Central memory CD8-positive, alpha-beta T cell (primary cell): ENCODE results near the gene SMARCE1.
A peak's percentile ranks its signal among the peaks of the same experiment; 100 is the strongest.

Experiments
- ATAC-seq: fragments of 150-1000 bp; cut with Tn5 transposase; replicated peaks from 2 replicates; pipeline ENCODE4 v1.10.0; 2022; ENCODE audit warnings: mild to moderate bottlenecking, moderate FRiP score, moderate number of reproducible peaks; ENCODE audit not compliant: poor library complexity, severe bottlenecking; ENCODE audit errors: extremely low read depth
- DNase-seq, 2 donors: peaks; one replicate each; pipeline ENCODE4 v3.0.0; 2021; ENCODE audit warnings: low spot score in 2 of 2
- H3K27ac Mint-ChIP-seq: one replicate; pipeline ENCODE4 v1.8.0; 2022; ENCODE audit warnings: low read depth, mild to moderate bottlenecking, moderate library complexity, mixed read lengths
- H3K27me3 Mint-ChIP-seq: one replicate; pipeline ENCODE4 v1.8.0; 2022; ENCODE audit warnings: mixed read lengths
- H3K36me3 Mint-ChIP-seq: one replicate; pipeline ENCODE4 v1.8.0; 2022; ENCODE audit warnings: mild to moderate bottlenecking, moderate library complexity, mixed read lengths; ENCODE audit not compliant: insufficient read depth
- H3K4me1 Mint-ChIP-seq: one replicate; pipeline ENCODE4 v1.8.0; 2022; ENCODE audit warnings: mixed read lengths
- H3K4me3 Mint-ChIP-seq: one replicate; pipeline ENCODE4 v1.8.0; 2022; ENCODE audit warnings: mild to moderate bottlenecking, moderate library complexity, mixed read lengths
- H3K9me3 Mint-ChIP-seq: one replicate; pipeline ENCODE4 v1.8.0; 2022; ENCODE audit warnings: mixed read lengths

Gene SMARCE1

DNA sequence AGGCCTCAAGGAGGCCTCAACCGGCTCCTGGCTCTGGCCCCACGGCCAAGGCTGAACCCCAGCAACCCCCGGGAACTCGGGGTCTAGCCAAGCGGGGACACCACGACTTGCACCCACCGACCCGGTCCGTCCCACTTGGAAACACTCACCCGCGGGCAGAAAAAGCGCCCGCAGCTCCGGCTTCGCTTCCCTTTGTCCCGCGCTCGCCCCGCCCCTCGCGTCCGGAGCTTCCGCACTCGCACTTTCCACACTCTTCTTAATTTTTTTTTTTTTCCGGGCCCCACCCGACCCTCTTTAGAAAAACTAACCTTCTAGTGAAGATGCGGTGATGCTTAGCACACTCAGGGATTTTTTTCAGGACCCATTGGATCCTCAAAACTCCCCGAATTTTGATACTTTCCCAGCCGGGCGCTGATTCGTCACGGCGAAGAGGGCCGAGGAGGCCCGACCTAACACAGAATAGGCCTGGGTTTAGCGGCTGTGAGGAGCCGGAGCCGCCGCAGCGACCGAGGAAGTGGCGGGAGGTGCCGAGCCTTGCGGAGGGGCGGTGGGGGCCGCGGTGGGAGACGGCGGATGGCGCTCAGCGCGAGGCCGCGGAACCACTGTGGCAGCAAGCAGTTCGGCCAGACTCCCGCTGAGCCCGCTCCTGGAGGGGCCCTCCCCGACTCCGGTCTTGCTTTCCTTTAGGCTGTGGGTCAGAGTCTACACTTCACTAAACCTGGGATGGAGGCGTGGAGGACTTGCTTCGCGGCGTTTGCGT lies at the start of gene SMARCE1:
Gene SMARCE1, minus strand, starts transcription at position 195 of the 760 bp plus-strand sequence. CDS start 2,016 bp downstream, outside the sequence.
- Mint-ChIP-seq H3K4me1 (peaks cover 39% of the 10 kb centered on the region), H3K27ac (peak within 1 kb of the TSS; percentile 100), H3K27me3 (no peaks in the 10 kb centered on the region), H3K9me3 (no peaks in the 10 kb centered on the region), H3K4me3 (peak within 1 kb of the TSS; percentile 97), H3K36me3 (peaks cover 38% of the 10 kb centered on the region)
- ATAC-seq (peak; percentile 72), DNase-seq (peak; percentile 70 to 71)

DNA sequence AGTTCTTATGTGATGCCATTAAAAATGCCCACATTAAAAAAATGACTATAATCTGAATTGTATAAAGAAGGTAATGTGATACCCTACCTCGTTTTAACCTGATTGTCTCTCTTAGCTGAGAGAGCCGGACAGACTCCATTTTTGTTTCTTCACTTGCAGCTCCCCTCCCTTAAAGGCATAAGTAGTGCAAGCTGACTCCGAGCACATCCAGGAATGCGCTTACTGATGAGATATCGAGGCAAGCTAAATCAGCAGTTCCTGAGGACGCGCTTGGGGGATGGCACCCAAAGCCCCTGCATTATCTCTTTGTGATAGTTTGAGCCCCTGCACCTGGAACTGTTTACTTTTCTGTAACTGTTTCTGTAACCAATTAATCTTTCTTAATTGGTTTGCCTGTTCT lies 49.7 kb upstream of the SMARCE1 start:
- H3K9me3 Mint-ChIP-seq: no peaks in the 10 kb centered on the region
- no peak for ATAC-seq
- no peaks in the 10 kb centered on the region for H3K4me1 Mint-ChIP-seq
- peaks cover 65% of the 10 kb centered on the region for H3K27me3 Mint-ChIP-seq
- H3K4me3 Mint-ChIP-seq: no peak overlapping the region
- H3K36me3 Mint-ChIP-seq: no peaks in the 10 kb centered on the region
- no peak for DNase-seq
- no peak overlapping the region for H3K27ac Mint-ChIP-seq

DNA sequence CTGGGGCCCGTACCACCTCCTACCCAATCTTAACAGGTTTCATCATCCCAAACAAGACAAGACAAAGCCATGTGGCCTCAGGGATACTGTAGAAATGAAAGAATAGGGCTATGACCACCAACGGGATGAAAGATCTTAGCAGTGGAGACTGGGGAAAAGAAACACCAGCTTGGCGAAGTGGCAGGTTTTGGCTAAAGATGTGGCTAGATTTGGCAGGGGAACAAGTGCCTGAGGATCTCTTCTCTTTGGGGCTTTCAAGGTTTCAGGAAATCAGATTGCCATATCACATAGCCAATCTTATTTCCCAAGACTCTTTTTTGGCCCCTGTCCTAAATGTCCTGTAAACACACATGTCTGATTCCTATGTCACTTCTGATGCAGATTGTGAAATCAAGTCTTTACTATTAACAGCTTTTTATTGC lies 49.0 kb upstream of the SMARCE1 start:
- Mint-ChIP-seq H3K9me3 (no peaks in the 10 kb centered on the region), H3K36me3 (no peaks in the 10 kb centered on the region), H3K4me3 (no peak overlapping the region), H3K27me3 (peaks cover 72% of the 10 kb centered on the region), H3K27ac (no peak overlapping the region), H3K4me1 (no peaks in the 10 kb centered on the region)
- ATAC-seq (no peak), DNase-seq (no peak)

DNA sequence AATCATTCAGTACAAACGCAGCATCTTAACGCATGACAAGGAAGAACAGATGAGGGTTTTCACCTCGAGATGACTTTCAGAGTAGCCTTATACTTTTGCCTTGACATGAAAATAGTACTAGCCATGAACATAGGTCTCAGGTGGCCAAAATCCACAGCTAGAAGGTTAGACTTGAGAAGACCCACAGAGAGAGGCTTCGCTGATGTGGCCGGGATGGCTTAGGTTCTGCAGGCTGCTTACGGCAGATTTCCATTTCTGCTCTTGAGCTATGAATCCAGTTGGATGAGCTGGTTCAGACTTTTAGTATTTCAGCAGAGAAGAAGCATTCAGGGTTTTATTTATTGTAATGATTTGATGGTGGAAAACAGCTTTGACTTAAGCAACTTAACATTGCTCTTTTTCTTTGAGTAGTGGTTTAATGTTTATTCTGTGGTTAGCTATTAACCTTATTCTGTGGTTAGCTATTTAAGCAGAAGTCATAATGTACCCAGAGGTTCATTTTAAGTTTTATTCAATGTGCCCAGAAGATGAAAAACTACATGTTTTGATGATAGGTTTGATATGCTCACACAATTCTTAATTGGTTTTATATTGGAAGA lies 48.4 kb upstream of the SMARCE1 start:
- DNase-seq: no peak
- ATAC-seq: no peak
- Mint-ChIP-seq H3K27me3 (peaks cover 79% of the 10 kb centered on the region), H3K9me3 (no peaks in the 10 kb centered on the region), H3K4me3 (no peak overlapping the region), H3K36me3 (no peaks in the 10 kb centered on the region), H3K27ac (no peak overlapping the region), H3K4me1 (no peaks in the 10 kb centered on the region)

GRCh38 chr17:40694584-40694983 lies 47.0 kb upstream of the SMARCE1 start:
- no peaks in the 10 kb centered on the region for H3K4me1 Mint-ChIP-seq
- H3K36me3 Mint-ChIP-seq: no peaks in the 10 kb centered on the region
- ATAC-seq (no peak), DNase-seq (no peak)
- no peak overlapping the region for H3K27ac Mint-ChIP-seq
- H3K27me3 Mint-ChIP-seq: peaks cover 82% of the 10 kb centered on the region
- H3K4me3 Mint-ChIP-seq: no peak overlapping the region
- H3K9me3 Mint-ChIP-seq: no peaks in the 10 kb centered on the region

DNA sequence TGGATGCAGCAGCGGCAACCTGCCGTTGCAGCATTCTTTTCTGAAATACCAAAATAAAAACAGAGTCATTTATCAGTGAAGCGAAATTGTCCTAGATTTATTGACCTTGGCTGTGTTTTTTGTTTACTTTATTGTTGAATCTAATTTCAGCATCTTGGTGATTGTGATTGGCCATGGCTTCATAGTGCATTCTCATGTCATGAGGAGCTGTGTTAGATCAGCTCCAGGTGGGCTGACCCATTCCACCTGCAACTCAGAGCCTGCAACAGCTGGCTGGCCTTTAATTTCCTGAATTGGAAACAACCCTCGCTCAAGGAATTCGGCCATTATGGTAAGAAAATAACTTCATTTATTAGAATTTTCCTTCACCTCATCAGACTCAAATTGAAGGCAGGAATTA lies 39.5 kb upstream of the SMARCE1 start:
- no peak for DNase-seq
- Mint-ChIP-seq H3K4me1 (no peaks in the 10 kb centered on the region), H3K27ac (no peak overlapping the region), H3K9me3 (no peaks in the 10 kb centered on the region), H3K36me3 (no peaks in the 10 kb centered on the region), H3K4me3 (no peak overlapping the region), H3K27me3 (peaks cover 17% of the 10 kb centered on the region)
- ATAC-seq: no peak

DNA sequence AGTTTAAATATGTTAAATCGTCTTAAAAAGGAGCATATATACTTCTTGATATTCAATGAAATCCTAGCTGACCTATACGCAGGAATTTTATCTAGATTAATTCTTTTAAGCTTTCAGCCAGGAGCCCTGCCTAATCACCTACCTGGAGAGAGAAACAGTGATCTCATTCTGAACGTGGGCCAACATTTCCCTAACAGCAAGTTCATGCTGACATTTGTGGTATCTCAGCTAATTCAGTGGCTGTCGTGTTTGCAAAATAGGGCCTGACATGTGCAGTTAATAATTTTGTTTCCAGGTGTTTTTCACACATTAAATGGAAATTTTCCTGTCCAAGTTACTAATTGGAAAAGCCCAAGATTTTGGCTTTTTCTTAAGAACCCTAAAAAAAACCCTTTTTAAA lies 38.6 kb upstream of the SMARCE1 start:
- no peaks in the 10 kb centered on the region for H3K9me3 Mint-ChIP-seq
- no peak overlapping the region for H3K27ac Mint-ChIP-seq
- no peak overlapping the region for H3K4me3 Mint-ChIP-seq
- H3K4me1 Mint-ChIP-seq: no peaks in the 10 kb centered on the region
- ATAC-seq (no peak), DNase-seq (no peak)
- H3K27me3 Mint-ChIP-seq: peaks cover 17% of the 10 kb centered on the region
- H3K36me3 Mint-ChIP-seq: no peaks in the 10 kb centered on the region

DNA sequence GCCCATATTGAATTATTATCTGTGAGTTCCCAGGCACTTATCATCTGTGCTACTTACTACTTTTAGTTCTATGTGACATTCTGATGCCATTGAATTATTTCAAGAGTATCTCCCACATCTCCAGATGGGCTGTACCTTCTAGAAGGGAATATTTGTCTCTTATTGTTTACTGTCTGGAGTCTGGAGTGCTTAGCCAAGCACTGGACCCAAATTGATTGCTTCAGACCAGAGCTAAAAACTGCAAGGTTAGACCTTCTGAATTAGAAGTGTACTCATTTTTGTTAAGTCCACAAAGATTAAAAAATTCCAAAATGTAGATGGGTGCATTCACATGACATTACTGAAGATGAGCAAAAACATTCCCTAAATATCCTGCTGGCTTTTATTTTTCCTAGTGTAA lies 33.4 kb upstream of the SMARCE1 start:
- Mint-ChIP-seq H3K27me3 (peaks cover 59% of the 10 kb centered on the region), H3K36me3 (no peaks in the 10 kb centered on the region), H3K4me3 (no peak overlapping the region), H3K27ac (no peak overlapping the region), H3K9me3 (no peaks in the 10 kb centered on the region), H3K4me1 (no peaks in the 10 kb centered on the region)
- DNase-seq (no peak), ATAC-seq (no peak)

- no peaks in the 10 kb centered on the region for H3K36me3 Mint-ChIP-seq
- peaks cover 64% of the 10 kb centered on the region for H3K27me3 Mint-ChIP-seq
- DNase-seq: no peak
- no peak overlapping the region for H3K4me3 Mint-ChIP-seq
- H3K9me3 Mint-ChIP-seq: no peaks in the 10 kb centered on the region
- no peak overlapping the region for H3K27ac Mint-ChIP-seq
- no peak for ATAC-seq
- no peaks in the 10 kb centered on the region for H3K4me1 Mint-ChIP-seq
These were observed 31.9 kb upstream of the SMARCE1 start for GRCh38 chr17:40679523-40679907.

DNA sequence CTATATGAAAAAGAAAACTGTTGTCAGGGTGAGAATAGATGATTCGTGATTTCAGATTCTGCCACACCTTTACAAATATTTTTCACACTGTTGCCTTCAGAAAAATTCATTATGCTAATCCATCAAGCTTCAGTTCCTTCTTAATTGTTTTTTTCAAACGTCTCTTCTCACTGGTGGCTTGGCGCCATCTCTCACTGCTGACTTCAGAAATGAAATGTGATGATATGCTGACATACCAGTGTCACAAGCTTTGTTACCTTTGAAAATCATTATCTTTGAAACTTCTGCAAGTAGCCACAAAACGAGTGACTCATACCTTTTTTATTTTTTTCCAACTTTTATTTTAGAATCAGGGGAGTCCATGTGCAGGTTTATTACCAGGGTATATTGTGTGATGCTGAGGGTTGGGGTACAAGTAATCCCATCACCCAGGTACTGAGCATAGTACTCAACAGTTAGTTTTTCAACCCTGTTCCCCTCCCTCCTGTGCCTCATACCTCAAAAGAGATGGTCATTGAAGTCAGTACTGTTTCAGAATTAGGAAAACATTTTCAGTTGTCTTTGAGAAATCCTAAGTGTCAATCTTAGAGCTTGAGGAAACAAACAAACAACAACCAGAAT lies 31.4 kb upstream of the SMARCE1 start:
- no peak for ATAC-seq
- H3K27ac Mint-ChIP-seq: no peak overlapping the region
- H3K9me3 Mint-ChIP-seq: no peaks in the 10 kb centered on the region
- no peaks in the 10 kb centered on the region for H3K36me3 Mint-ChIP-seq
- DNase-seq: no peak
- H3K4me3 Mint-ChIP-seq: no peak overlapping the region
- H3K27me3 Mint-ChIP-seq: peaks cover 64% of the 10 kb centered on the region
- no peaks in the 10 kb centered on the region for H3K4me1 Mint-ChIP-seq

GRCh38 chr17:40675905-40676304 lies 28.3 kb upstream of the SMARCE1 start:
- no peak for DNase-seq
- no peak overlapping the region for H3K4me3 Mint-ChIP-seq
- H3K4me1 Mint-ChIP-seq: no peaks in the 10 kb centered on the region
- no peak for ATAC-seq
- peaks cover 49% of the 10 kb centered on the region for H3K27me3 Mint-ChIP-seq
- H3K9me3 Mint-ChIP-seq: no peaks in the 10 kb centered on the region
- no peak overlapping the region for H3K27ac Mint-ChIP-seq
- H3K36me3 Mint-ChIP-seq: no peaks in the 10 kb centered on the region

GRCh38 chr17:40672654-40673053 lies 25.0 kb upstream of the SMARCE1 start:
- H3K36me3 Mint-ChIP-seq: no peaks in the 10 kb centered on the region
- no peaks in the 10 kb centered on the region for H3K9me3 Mint-ChIP-seq
- no peak for ATAC-seq
- DNase-seq: no peak
- no peak overlapping the region for H3K27ac Mint-ChIP-seq
- H3K4me3 Mint-ChIP-seq: no peak overlapping the region
- H3K27me3 Mint-ChIP-seq: peaks cover 31% of the 10 kb centered on the region
- H3K4me1 Mint-ChIP-seq: no peaks in the 10 kb centered on the region

GRCh38 chr17:40671282-40671681 lies 23.7 kb upstream of the SMARCE1 start:
- Mint-ChIP-seq H3K27ac (no peak overlapping the region), H3K4me1 (no peaks in the 10 kb centered on the region), H3K9me3 (no peaks in the 10 kb centered on the region), H3K27me3 (peaks cover 21% of the 10 kb centered on the region), H3K4me3 (no peak overlapping the region), H3K36me3 (no peaks in the 10 kb centered on the region)
- DNase-seq (no peak), ATAC-seq (no peak)
